Ishikawa (cell line): ENCODE results near the gene ZNF804B.

ENCODE experiments used
- CEBPB ChIP-seq: IDR thresholded peaks from 2 replicates; pipeline ENCODE4 v1.6.1; 2012
- EGR1 ChIP-seq: IDR thresholded peaks from 2 replicates; pipeline ENCODE4 v1.6.1; 2012
- EP300 ChIP-seq: IDR thresholded peaks from 2 replicates; pipeline ENCODE4 v1.6.1; 2012; ENCODE audit warnings: borderline replicate concordance
- NFIC ChIP-seq: IDR thresholded peaks from 2 replicates; pipeline ENCODE4 v1.6.1; 2012
- TAF1 ChIP-seq: IDR thresholded peaks from 2 replicates; pipeline ENCODE4 v1.6.1; 2012; ENCODE audit warnings: low read depth, mild to moderate bottlenecking
- TEAD4 ChIP-seq: IDR thresholded peaks from 2 replicates; pipeline ENCODE4 v1.6.1; 2012
- YY1 ChIP-seq: IDR thresholded peaks from 2 replicates; pipeline ENCODE4 v1.6.1; 2012; ENCODE audit warnings: low read depth
- ZBTB7A ChIP-seq: IDR thresholded peaks from 2 replicates; pipeline ENCODE4 v1.6.1; 2012; ENCODE audit warnings: low read depth
- TF ChIP-seq, protein P1 (sequence below): IDR thresholded peaks from 2 replicates; pipeline ENCODE4 v1.6.1; 2012
- TF ChIP-seq, protein P2 (sequence below): IDR thresholded peaks from 2 replicates; pipeline ENCODE4 v1.6.1; 2012

DNA sequence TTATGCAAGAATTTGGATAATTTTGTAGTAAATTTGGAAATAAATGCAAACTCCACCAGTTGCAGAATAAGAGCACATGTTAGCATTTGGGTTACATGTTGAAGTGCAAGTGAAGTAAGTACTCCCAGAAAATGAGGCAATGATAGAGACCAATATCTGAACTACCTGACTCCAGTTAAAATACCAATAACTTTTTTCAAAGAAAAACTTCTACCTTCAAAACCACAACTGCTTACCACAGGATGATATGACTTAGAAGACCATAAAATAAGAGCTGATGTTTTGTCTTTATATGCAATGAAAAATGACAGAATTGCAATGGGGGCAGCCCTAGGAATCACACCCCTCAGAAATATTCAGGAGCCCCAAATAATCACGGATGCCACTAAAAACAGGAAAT lies 597.6 kb downstream of the ZNF804B start:
- TF ChIP-seq EP300 (no peak), ZBTB7A (no peak), CEBPB (no peak), TAF1 (no peak), EGR1 (no peak), NFIC (no peak), TEAD4 (no peak), YY1 (no peak)
- TF ChIP-seq, protein P1, sequence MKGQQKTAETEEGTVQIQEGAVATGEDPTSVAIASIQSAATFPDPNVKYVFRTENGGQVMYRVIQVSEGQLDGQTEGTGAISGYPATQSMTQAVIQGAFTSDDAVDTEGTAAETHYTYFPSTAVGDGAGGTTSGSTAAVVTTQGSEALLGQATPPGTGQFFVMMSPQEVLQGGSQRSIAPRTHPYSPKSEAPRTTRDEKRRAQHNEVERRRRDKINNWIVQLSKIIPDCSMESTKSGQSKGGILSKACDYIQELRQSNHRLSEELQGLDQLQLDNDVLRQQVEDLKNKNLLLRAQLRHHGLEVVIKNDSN, result no peak
- TF ChIP-seq, protein P2, sequence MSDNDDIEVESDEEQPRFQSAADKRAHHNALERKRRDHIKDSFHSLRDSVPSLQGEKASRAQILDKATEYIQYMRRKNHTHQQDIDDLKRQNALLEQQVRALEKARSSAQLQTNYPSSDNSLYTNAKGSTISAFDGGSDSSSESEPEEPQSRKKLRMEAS, result no peak
